GM12872 (cell line): ENCODE results near the gene SEC14L1.

ENCODE experiments used
- CTCF ChIP-seq: IDR thresholded peaks from 3 replicates; pipeline ENCODE4 v1.5.1; 2011; ENCODE audit warnings: low read depth, mild to moderate bottlenecking, low read length, moderate library complexity; ENCODE audit not compliant: insufficient read depth

The SEC14L1 gene

GRCh38 chr17:77140878-77141767 is at the start of gene SEC14L1:
TSS of gene SEC14L1 (plus strand) at chr17:77140969. CDS start at chr17:77143597, 2,628 bp downstream.
- TF ChIP-seq CTCF: no peak

- no peak for TF ChIP-seq CTCF
These were observed 48.7 kb upstream of the SEC14L1 start for GRCh38 chr17:77092025-77092424.

- TF ChIP-seq CTCF: no peak
These were observed 45.3 kb upstream of the SEC14L1 start for GRCh38 chr17:77095461-77095860.

GRCh38 chr17:77096570-77097214 is 44.1 kb upstream of the SEC14L1 start:
- TF ChIP-seq CTCF: peak; percentile 86

- TF ChIP-seq CTCF: no peak
These were observed 43.1 kb upstream of the SEC14L1 start for GRCh38 chr17:77097631-77098180.

GRCh38 chr17:77098884-77099545 is 41.8 kb upstream of the SEC14L1 start:
- no peak for TF ChIP-seq CTCF

- TF ChIP-seq CTCF: no peak
These were observed 40.8 kb upstream of the SEC14L1 start for GRCh38 chr17:77099997-77100396.
